Measurements from ENCODE around the gene LY6G6C.

LY6G6C gene

DNA sequence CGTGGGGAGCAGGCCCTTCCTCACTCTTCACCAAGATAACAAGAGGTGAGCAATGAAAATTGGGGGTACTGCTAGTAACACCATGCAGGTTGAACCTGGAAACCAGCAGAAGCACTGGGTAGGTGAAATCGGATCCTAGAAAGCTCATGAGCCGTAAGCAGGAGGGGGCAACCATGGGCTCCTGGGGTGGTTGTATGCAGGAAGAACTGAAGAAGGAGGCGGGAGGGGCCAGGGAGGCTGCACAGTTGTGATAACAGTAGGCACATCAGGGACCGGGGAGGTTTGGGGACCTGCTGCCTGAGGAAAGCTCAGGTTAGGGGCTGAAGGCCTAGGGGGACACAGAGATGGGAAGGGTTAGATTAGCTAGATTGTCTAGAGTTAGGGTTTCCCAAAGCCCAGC is 35.1 kb downstream of the LY6G6C start:
- H2AFZ ChIP-seq (ENCODE audit: low read length), result no peak overlapping the region
- H3K4me2 ChIP-seq (ENCODE audit: low read length), result no peak overlapping the region

DNA sequence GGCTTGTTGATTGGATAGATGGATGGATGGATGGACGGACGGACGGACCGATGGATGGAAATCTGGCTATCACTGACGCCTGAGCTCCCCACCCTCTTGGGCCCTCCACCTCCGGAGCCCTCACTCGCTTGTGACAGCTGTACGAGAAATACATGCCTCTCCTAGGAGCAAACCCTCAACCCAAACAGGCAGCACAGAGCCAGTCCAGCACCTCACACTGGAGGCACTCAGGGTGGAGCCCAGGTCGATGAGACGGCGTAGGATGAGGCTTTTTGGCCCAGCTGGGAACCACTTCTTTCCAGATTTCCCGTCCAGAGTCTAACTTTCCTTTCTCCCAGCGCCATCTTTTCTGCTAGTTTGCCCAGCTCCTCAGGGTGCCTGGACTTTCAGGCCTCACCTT is 38.0 kb downstream of the LY6G6C start:
- Histone ChIP-seq H3K9me2 (ENCODE audit: low read depth, low read length) (no peaks in the 10 kb centered on the region), H3K9ac (ENCODE audit: low read length) (no peak overlapping the region), H3F3A (ENCODE audit: insufficient read depth, low read length) (no peaks in the 10 kb centered on the region), H3K27ac (ENCODE audit: low read depth, low read length, poor library complexity, severe bottlenecking) (no peak overlapping the region), H4K20me1 (ENCODE audit: insufficient read depth, low read length) (no peaks in the 10 kb centered on the region), H3K9me3 (ENCODE audit: low read length) (no peaks in the 10 kb centered on the region), H2AFZ (ENCODE audit: low read length) (no peak overlapping the region), H3K27me3 (ENCODE audit: insufficient read depth, low read length) (no peaks in the 10 kb centered on the region), H3K4me3 (ENCODE audit: low read depth, low read length, poor library complexity, severe bottlenecking) (no peak overlapping the region), H3K4me1 (ENCODE audit: insufficient read depth, low read length, severe bottlenecking) (peaks cover 12% of the 10 kb centered on the region), H3K36me3 (ENCODE audit: insufficient read depth, low read length) (peaks cover 30% of the 10 kb centered on the region), H3K4me2 (ENCODE audit: low read length) (no peak overlapping the region), H3K79me2 (ENCODE audit: insufficient read depth, low read length) (no peaks in the 10 kb centered on the region)
- no peak for TF ChIP-seq EZH2 (IDR thresholded peaks at IDR 0.05; ENCODE audit: borderline replicate concordance, low read length)
- TF ChIP-seq, protein P1, sequence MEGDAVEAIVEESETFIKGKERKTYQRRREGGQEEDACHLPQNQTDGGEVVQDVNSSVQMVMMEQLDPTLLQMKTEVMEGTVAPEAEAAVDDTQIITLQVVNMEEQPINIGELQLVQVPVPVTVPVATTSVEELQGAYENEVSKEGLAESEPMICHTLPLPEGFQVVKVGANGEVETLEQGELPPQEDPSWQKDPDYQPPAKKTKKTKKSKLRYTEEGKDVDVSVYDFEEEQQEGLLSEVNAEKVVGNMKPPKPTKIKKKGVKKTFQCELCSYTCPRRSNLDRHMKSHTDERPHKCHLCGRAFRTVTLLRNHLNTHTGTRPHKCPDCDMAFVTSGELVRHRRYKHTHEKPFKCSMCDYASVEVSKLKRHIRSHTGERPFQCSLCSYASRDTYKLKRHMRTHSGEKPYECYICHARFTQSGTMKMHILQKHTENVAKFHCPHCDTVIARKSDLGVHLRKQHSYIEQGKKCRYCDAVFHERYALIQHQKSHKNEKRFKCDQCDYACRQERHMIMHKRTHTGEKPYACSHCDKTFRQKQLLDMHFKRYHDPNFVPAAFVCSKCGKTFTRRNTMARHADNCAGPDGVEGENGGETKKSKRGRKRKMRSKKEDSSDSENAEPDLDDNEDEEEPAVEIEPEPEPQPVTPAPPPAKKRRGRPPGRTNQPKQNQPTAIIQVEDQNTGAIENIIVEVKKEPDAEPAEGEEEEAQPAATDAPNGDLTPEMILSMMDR (IDR thresholded peaks at IDR 0.05; ENCODE audit: low read length), result no peak

More for the DNA sequence above, 35.1 kb downstream of the LY6G6C start:
- Histone ChIP-seq H3K9ac (ENCODE audit: low read length) (no peak overlapping the region), H3K27ac (ENCODE audit: low read depth, low read length, poor library complexity, severe bottlenecking) (no peak overlapping the region), H3K4me1 (ENCODE audit: insufficient read depth, low read length, severe bottlenecking) (peaks cover 9% of the 10 kb centered on the region), H3K36me3 (ENCODE audit: insufficient read depth, low read length) (peaks cover 46% of the 10 kb centered on the region), H3F3A (ENCODE audit: insufficient read depth, low read length) (no peaks in the 10 kb centered on the region), H3K9me3 (ENCODE audit: low read length) (no peaks in the 10 kb centered on the region), H3K27me3 (ENCODE audit: insufficient read depth, low read length) (no peaks in the 10 kb centered on the region), H3K9me2 (ENCODE audit: low read depth, low read length) (no peaks in the 10 kb centered on the region), H4K20me1 (ENCODE audit: insufficient read depth, low read length) (no peaks in the 10 kb centered on the region), H3K79me2 (ENCODE audit: insufficient read depth, low read length) (no peaks in the 10 kb centered on the region), H3K4me3 (ENCODE audit: low read depth, low read length, poor library complexity, severe bottlenecking) (no peak overlapping the region)
- TF ChIP-seq, protein P1 (IDR thresholded peaks at IDR 0.05; ENCODE audit: low read length), result no peak
- TF ChIP-seq EZH2 (IDR thresholded peaks at IDR 0.05; ENCODE audit: borderline replicate concordance, low read length), result no peak

GRCh38 chr6:31681135-31681671 is 40.3 kb downstream of the LY6G6C start:
- Histone ChIP-seq H3K9ac (ENCODE audit: low read length) (peak overlapping the region; percentile 30; the same call in 1 of the 2 replicates), H3K4me1 (ENCODE audit: insufficient read depth, low read length, severe bottlenecking) (peaks cover 16% of the 10 kb centered on the region), H4K20me1 (ENCODE audit: insufficient read depth, low read length) (no peaks in the 10 kb centered on the region), H2AFZ (ENCODE audit: low read length) (no peak overlapping the region), H3K36me3 (ENCODE audit: insufficient read depth, low read length) (peaks cover 6% of the 10 kb centered on the region; the same call in 1 of the 2 replicates), H3K9me2 (ENCODE audit: low read depth, low read length) (no peaks in the 10 kb centered on the region), H3K4me2 (ENCODE audit: low read length) (peak overlapping the region; percentile 69), H3K27ac (ENCODE audit: low read depth, low read length, poor library complexity, severe bottlenecking) (no peak overlapping the region), H3K4me3 (ENCODE audit: low read depth, low read length, poor library complexity, severe bottlenecking) (peak overlapping the region; percentile 49), H3K79me2 (ENCODE audit: insufficient read depth, low read length) (no peaks in the 10 kb centered on the region), H3K9me3 (ENCODE audit: low read length) (no peaks in the 10 kb centered on the region), H3F3A (ENCODE audit: insufficient read depth, low read length) (no peaks in the 10 kb centered on the region), H3K27me3 (ENCODE audit: insufficient read depth, low read length) (no peaks in the 10 kb centered on the region)
- TF ChIP-seq EZH2 (IDR thresholded peaks at IDR 0.05; ENCODE audit: borderline replicate concordance, low read length), result no peak
- TF ChIP-seq, protein P1 (IDR thresholded peaks at IDR 0.05; ENCODE audit: low read length), result no peak
